NB4 (cell line): ENCODE data around the gene MED15.

ENCODE experiments used
- MAX ChIP-seq: IDR thresholded peaks from 2 replicates; pipeline ENCODE4 v1.6.1; 2011; ENCODE audit warnings: low read depth, low read length
- MYC ChIP-seq: IDR thresholded peaks from 2 replicates; pipeline ENCODE4 v1.6.1; 2011; ENCODE audit warnings: low read depth, low read length
- POLR2A ChIP-seq: IDR thresholded peaks from 2 replicates; pipeline ENCODE4 v1.6.1; 2011; ENCODE audit warnings: mild to moderate bottlenecking; ENCODE audit not compliant: insufficient read length; ENCODE audit errors: extremely low read depth
- TF ChIP-seq, protein P1 (sequence below): IDR thresholded peaks from one replicate; pipeline ENCODE4 v1.5.1; 2012; ENCODE audit warnings: low read depth, low read length

DNA sequence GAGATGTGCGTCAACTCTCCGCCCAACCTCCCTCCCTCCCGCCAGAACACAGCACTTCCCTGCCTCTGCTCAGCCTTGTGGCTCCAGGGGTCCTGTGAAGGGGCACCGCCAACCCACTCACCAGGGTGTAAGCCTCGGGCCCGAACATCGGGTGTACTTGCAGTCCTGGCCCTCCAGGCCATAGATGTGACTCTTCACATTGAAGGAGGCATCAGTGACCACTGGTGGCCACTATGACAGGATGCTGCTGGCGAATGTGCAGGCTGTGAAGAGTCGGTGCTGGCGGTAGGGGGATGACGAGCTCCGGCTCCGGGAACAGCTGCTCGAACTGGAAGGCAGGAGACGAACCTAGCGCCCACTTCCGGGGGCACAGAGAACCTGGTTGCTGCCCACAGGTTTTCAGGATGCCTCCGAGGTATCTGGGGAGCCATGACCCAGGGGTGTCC lies 97.4 kb downstream of the MED15 start:
- TF ChIP-seq, protein P1, sequence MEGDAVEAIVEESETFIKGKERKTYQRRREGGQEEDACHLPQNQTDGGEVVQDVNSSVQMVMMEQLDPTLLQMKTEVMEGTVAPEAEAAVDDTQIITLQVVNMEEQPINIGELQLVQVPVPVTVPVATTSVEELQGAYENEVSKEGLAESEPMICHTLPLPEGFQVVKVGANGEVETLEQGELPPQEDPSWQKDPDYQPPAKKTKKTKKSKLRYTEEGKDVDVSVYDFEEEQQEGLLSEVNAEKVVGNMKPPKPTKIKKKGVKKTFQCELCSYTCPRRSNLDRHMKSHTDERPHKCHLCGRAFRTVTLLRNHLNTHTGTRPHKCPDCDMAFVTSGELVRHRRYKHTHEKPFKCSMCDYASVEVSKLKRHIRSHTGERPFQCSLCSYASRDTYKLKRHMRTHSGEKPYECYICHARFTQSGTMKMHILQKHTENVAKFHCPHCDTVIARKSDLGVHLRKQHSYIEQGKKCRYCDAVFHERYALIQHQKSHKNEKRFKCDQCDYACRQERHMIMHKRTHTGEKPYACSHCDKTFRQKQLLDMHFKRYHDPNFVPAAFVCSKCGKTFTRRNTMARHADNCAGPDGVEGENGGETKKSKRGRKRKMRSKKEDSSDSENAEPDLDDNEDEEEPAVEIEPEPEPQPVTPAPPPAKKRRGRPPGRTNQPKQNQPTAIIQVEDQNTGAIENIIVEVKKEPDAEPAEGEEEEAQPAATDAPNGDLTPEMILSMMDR, result no peak
- no peak for TF ChIP-seq POLR2A
- no peak for TF ChIP-seq MAX
- TF ChIP-seq MYC, result no peak
